HepG2 (cell line): ENCODE data around the gene TRIM8. TPM values are rescaled to one million over a fixed set of nuclear protein-coding genes. Genes with fewer than 3 reads are reported as not detected.
A peak's percentile ranks its signal among the peaks of the same experiment; 100 is the strongest.

Experiments
- ADNP ChIP-seq: sonication (generic); formaldehyde crosslinking; IDR thresholded peaks from 2 replicates; pipeline ENCODE4 v1.4.0; 2020; ENCODE audit warnings: missing genetic modification reagents
- ATM ChIP-seq: fragments of 450-650 bp; IDR thresholded peaks from 2 replicates; pipeline ENCODE4 v1.7.1; 2017; ENCODE audit warnings: mild to moderate bottlenecking, borderline replicate concordance
- ELF4 ChIP-seq: sonication (generic); formaldehyde crosslinking; IDR thresholded peaks from 2 replicates; pipeline ENCODE4 v1.5.0; 2020; ENCODE audit warnings: missing genetic modification reagents, mild to moderate bottlenecking, moderate library complexity, borderline replicate concordance
- KDM5B ChIP-seq: sonication (generic); formaldehyde crosslinking; IDR thresholded peaks from 2 replicates; pipeline ENCODE4 v1.4.0; 2020; ENCODE audit warnings: missing genetic modification reagents, mild to moderate bottlenecking, borderline replicate concordance
- KLF15 ChIP-seq: sonication (generic); formaldehyde crosslinking; IDR thresholded peaks from 2 replicates; pipeline ENCODE4 v1.8.1; 2023; ENCODE audit warnings: borderline replicate concordance, mild to moderate bottlenecking, inconsistent platforms, missing genetic modification reagents, mixed read lengths
- MAFK ChIP-seq, 2 experiments: IDR thresholded peaks in 1 of 2; conservative IDR thresholded peaks in 1 of 2; 2 replicates each; pipeline ENCODE4 v1.6.1; 2011; ENCODE audit warnings: improper control_type of control experiment in 2 of 2, low read length in 2 of 2
- NCOA2 ChIP-seq: sonication (generic); formaldehyde crosslinking; IDR thresholded peaks from 2 replicates; pipeline ENCODE4 v1.8.0; 2022; ENCODE audit warnings: inconsistent platforms
- TEAD2 ChIP-seq: sonication (generic); formaldehyde crosslinking; IDR thresholded peaks from 2 replicates; pipeline ENCODE4 v1.9.0; 2021; ENCODE audit warnings: missing genetic modification reagents
- ZBTB7B ChIP-seq: sonication (generic); formaldehyde crosslinking; IDR thresholded peaks from 2 replicates; pipeline ENCODE4 v1.4.0; 2020; ENCODE audit warnings: missing genetic modification reagents
- ZNF224 ChIP-seq: sonication (generic); formaldehyde crosslinking; IDR thresholded peaks from 2 replicates; pipeline ENCODE4 v1.5.0; 2020; ENCODE audit warnings: mild to moderate bottlenecking, missing genetic modification reagents
- ZNF282 ChIP-seq: fragments of 450-650 bp; IDR thresholded peaks from 2 replicates; pipeline ENCODE4 v1.6.1; 2018; ENCODE audit not compliant: partially characterized antibody
- ZNF446 ChIP-seq: sonication (generic); formaldehyde crosslinking; IDR thresholded peaks from 2 replicates; pipeline ENCODE4 v1.5.0; 2020; ENCODE audit warnings: mild to moderate bottlenecking, missing genetic modification reagents
- ZNF550 ChIP-seq: sonication (generic); formaldehyde crosslinking; IDR thresholded peaks from 2 replicates; pipeline ENCODE4 v1.4.0; 2020; ENCODE audit warnings: mild to moderate bottlenecking, missing genetic modification reagents, borderline replicate concordance
- ZNF557 ChIP-seq: sonication (generic); formaldehyde crosslinking; IDR thresholded peaks from 2 replicates; pipeline ENCODE4 v1.4.0; 2020; ENCODE audit warnings: missing genetic modification reagents
- ZNF75D ChIP-seq: sonication (generic); formaldehyde crosslinking; IDR thresholded peaks from 2 replicates; pipeline ENCODE4 v1.8.1; 2023; ENCODE audit warnings: missing genetic modification reagents, mild to moderate bottlenecking, borderline replicate concordance
- polyA plus RNA-seq, 8 experiments: library from polyadenylated mRNA; depleted of rRNA in 3 of 8; stranded (reverse) in 7 of 8; unstranded in 1 of 8; fragments of >200 nt; fragmentation: Illumina TruSeq in 4 of 8; extraction: Trizol in 4 of 8; gene quantifications; 2 replicates each; pipeline versions ENCODE4 v1.2.1 to v1.2.3, GENCODE V29; 2011 to 2016; ENCODE audit warnings: low read depth in 4 of 8, missing spikeins in 1 of 8, mixed read lengths in 1 of 8; ENCODE audit not compliant: insufficient read depth in 1 of 8
- total RNA-seq, 5 experiments: library from RNA; depleted of rRNA; stranded (reverse); fragments of >200 nt; fragmentation: Illumina TruSeq; extraction: Trizol; gene quantifications; 2 replicates each; pipeline ENCODE4 v1.2.3, GENCODE V29; 2016; ENCODE audit warnings: low read depth in 1 of 5
- TF ChIP-seq, protein P1 (sequence below): sonication (generic); formaldehyde crosslinking; conservative IDR thresholded peaks from 2 replicates; pipeline ENCODE4 v1.8.1; 2023; ENCODE audit warnings: missing genetic modification reagents
- TF ChIP-seq, protein P2 (sequence below): sonication (generic); formaldehyde crosslinking; IDR thresholded peaks from 2 replicates; pipeline ENCODE4 v1.9.0; 2021; ENCODE audit warnings: mild to moderate bottlenecking, missing genetic modification reagents
- TF ChIP-seq, protein P3 (sequence below): sonication (generic); formaldehyde crosslinking; IDR thresholded peaks from 2 replicates; pipeline ENCODE4 v1.5.1; 2020; ENCODE audit warnings: missing genetic modification reagents, mild to moderate bottlenecking, borderline replicate concordance

TRIM8 gene
- total and polyA plus RNA-seq, 2 of the 13 experiments (the other 11 are each of a cell fraction or from before 2014, with no cell fraction given) = 38.9 to 66.5 TPM

DNA sequence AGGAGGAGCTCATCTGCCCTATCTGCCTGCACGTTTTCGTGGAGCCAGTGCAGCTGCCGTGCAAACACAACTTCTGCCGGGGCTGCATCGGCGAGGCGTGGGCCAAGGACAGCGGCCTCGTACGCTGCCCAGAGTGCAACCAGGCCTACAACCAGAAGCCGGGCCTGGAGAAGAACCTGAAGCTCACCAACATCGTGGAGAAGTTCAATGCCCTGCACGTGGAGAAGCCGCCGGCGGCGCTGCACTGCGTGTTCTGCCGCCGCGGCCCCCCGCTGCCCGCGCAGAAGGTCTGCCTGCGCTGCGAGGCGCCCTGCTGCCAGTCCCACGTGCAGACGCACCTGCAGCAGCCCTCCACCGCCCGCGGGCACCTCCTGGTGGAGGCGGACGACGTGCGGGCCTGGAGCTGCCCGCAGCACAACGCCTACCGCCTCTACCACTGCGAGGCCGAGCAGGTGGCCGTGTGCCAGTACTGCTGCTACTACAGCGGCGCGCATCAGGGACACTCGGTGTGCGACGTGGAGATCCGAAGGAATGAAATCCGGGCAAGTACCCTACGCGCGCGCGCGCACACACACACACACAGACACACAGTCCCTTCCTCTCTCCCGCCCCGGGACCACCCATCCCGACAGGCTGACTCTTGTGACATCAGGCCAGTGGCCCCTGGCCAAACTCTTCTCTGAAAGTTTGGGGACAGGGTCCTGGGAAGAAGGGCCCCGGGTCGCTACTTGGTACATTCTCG lies 538 bp downstream of the TRIM8 start (continued):
- TF ChIP-seq ZNF224 (no peak), ELF4 (CRISPR knock-in tag) (no peak), ZNF282 (no peak), ATM (no peak), KLF15 (CRISPR knock-in tag) (peak; percentile 76; the same call in 1 of the 2 replicates), MAFK (conservative IDR thresholded peaks at IDR 0.05 in 1 of 2, IDR thresholded peaks at IDR 0.05 in 1 of 2; ENCODE audit: low read length in 2 of 2) (no peak), ZNF550 (CRISPR knock-in tag) (no peak), ZBTB7B (0 out of 2 replicates have a peak, but pooled peaks have one; percentile 36), ZNF557 (CRISPR knock-in tag) (no peak), KDM5B (CRISPR knock-in tag) (peak; percentile 97), ZNF446 (peak; percentile 94; the same call in 1 of the 2 replicates), ADNP (CRISPR knock-in tag) (0 out of 2 replicates have a peak, but pooled peaks have one; percentile 51), NCOA2 (CRISPR knock-in tag) (0 out of 2 replicates have a peak, but pooled peaks have one; percentile 1), ZNF75D (CRISPR knock-in tag) (peak; percentile 88; the same call in 1 of the 2 replicates), TEAD2 (CRISPR knock-in tag) (peak; percentile 80; the same call in 1 of the 2 replicates)
- TF ChIP-seq, protein P1, sequence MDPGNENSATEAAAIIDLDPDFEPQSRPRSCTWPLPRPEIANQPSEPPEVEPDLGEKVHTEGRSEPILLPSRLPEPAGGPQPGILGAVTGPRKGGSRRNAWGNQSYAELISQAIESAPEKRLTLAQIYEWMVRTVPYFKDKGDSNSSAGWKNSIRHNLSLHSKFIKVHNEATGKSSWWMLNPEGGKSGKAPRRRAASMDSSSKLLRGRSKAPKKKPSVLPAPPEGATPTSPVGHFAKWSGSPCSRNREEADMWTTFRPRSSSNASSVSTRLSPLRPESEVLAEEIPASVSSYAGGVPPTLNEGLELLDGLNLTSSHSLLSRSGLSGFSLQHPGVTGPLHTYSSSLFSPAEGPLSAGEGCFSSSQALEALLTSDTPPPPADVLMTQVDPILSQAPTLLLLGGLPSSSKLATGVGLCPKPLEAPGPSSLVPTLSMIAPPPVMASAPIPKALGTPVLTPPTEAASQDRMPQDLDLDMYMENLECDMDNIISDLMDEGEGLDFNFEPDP = 0 out of 2 replicates have a peak, but pooled peaks have one; percentile 61
- TF ChIP-seq, protein P2, sequence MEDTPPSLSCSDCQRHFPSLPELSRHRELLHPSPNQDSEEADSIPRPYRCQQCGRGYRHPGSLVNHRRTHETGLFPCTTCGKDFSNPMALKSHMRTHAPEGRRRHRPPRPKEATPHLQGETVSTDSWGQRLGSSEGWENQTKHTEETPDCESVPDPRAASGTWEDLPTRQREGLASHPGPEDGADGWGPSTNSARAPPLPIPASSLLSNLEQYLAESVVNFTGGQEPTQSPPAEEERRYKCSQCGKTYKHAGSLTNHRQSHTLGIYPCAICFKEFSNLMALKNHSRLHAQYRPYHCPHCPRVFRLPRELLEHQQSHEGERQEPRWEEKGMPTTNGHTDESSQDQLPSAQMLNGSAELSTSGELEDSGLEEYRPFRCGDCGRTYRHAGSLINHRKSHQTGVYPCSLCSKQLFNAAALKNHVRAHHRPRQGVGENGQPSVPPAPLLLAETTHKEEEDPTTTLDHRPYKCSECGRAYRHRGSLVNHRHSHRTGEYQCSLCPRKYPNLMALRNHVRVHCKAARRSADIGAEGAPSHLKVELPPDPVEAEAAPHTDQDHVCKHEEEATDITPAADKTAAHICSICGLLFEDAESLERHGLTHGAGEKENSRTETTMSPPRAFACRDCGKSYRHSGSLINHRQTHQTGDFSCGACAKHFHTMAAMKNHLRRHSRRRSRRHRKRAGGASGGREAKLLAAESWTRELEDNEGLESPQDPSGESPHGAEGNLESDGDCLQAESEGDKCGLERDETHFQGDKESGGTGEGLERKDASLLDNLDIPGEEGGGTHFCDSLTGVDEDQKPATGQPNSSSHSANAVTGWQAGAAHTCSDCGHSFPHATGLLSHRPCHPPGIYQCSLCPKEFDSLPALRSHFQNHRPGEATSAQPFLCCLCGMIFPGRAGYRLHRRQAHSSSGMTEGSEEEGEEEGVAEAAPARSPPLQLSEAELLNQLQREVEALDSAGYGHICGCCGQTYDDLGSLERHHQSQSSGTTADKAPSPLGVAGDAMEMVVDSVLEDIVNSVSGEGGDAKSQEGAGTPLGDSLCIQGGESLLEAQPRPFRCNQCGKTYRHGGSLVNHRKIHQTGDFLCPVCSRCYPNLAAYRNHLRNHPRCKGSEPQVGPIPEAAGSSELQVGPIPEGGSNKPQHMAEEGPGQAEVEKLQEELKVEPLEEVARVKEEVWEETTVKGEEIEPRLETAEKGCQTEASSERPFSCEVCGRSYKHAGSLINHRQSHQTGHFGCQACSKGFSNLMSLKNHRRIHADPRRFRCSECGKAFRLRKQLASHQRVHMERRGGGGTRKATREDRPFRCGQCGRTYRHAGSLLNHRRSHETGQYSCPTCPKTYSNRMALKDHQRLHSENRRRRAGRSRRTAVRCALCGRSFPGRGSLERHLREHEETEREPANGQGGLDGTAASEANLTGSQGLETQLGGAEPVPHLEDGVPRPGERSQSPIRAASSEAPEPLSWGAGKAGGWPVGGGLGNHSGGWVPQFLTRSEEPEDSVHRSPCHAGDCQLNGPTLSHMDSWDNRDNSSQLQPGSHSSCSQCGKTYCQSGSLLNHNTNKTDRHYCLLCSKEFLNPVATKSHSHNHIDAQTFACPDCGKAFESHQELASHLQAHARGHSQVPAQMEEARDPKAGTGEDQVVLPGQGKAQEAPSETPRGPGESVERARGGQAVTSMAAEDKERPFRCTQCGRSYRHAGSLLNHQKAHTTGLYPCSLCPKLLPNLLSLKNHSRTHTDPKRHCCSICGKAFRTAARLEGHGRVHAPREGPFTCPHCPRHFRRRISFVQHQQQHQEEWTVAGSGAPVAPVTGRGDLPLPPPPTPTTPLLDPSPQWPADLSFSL = peak; percentile 9; the same call in 1 of the 2 replicates
- TF ChIP-seq, protein P3, sequence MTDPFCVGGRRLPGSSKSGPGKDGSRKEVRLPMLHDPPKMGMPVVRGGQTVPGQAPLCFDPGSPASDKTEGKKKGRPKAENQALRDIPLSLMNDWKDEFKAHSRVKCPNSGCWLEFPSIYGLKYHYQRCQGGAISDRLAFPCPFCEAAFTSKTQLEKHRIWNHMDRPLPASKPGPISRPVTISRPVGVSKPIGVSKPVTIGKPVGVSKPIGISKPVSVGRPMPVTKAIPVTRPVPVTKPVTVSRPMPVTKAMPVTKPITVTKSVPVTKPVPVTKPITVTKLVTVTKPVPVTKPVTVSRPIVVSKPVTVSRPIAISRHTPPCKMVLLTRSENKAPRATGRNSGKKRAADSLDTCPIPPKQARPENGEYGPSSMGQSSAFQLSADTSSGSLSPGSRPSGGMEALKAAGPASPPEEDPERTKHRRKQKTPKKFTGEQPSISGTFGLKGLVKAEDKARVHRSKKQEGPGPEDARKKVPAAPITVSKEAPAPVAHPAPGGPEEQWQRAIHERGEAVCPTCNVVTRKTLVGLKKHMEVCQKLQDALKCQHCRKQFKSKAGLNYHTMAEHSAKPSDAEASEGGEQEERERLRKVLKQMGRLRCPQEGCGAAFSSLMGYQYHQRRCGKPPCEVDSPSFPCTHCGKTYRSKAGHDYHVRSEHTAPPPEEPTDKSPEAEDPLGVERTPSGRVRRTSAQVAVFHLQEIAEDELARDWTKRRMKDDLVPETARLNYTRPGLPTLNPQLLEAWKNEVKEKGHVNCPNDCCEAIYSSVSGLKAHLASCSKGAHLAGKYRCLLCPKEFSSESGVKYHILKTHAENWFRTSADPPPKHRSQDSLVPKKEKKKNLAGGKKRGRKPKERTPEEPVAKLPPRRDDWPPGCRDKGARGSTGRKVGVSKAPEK (CRISPR knock-in tag) = no peak
